Hematopoietic multipotent progenitor cell treated with erythropoietin and hydrocortisone succinate and interleukin-3 and kit ligand, for 15 days (in vitro differentiated cells): ENCODE measurements around the gene SIGLEC11.
"Not testable (repeated sequence)": the region's sequence is repeated elsewhere in the genome, so short reads cannot be mapped to it uniquely, and the experiment has no call there.

Experiments
- DNase-seq: peaks from one replicate; pipeline ENCODE4 v3.0.0-alpha.2; 2015; ENCODE audit warnings: low spot score

Gene SIGLEC11

GRCh38 chr19:49951806-49952478, 9.0 kb downstream of the SIGLEC11 start:
- DNase-seq: no peak

- DNase-seq: no peak
These were observed 9.9 kb downstream of the SIGLEC11 start for GRCh38 chr19:49950956-49951526.

- DNase-seq: no peak
These were observed 10.4 kb downstream of the SIGLEC11 start for GRCh38 chr19:49950590-49950948.

- no peak for DNase-seq
These were observed 11.0 kb downstream of the SIGLEC11 start for GRCh38 chr19:49949742-49950589.

GRCh38 chr19:49946415-49946814, 14.6 kb downstream of the SIGLEC11 start:
- no peak for DNase-seq

GRCh38 chr19:49944567-49944966, 16.4 kb downstream of the SIGLEC11 start:
- DNase-seq: not testable (repeated sequence)

- DNase-seq: no peak
These were observed 20.5 kb downstream of the SIGLEC11 start for GRCh38 chr19:49940482-49940791.

GRCh38 chr19:49939721-49940481, 21.1 kb downstream of the SIGLEC11 start:
- no peak for DNase-seq

GRCh38 chr19:49938662-49939061, 22.3 kb downstream of the SIGLEC11 start:
- DNase-seq: no peak

GRCh38 chr19:49937750-49938381, 23.1 kb downstream of the SIGLEC11 start:
- peak; percentile 79 for DNase-seq

GRCh38 chr19:49936549-49936948, 24.4 kb downstream of the SIGLEC11 start:
- DNase-seq: no peak

- no peak for DNase-seq
These were observed 27.3 kb downstream of the SIGLEC11 start for GRCh38 chr19:49933643-49934042.

- no peak for DNase-seq
These were observed 28.2 kb downstream of the SIGLEC11 start for GRCh38 chr19:49932731-49933131.

- no peak for DNase-seq
These were observed 28.9 kb downstream of the SIGLEC11 start for GRCh38 chr19:49932041-49932451.

- DNase-seq: no peak
These were observed 29.5 kb downstream of the SIGLEC11 start for GRCh38 chr19:49931293-49932040.

- DNase-seq: peak; percentile 38
These were observed 30.4 kb downstream of the SIGLEC11 start for GRCh38 chr19:49930483-49931011.

- peak; percentile 95 for DNase-seq
These were observed 31.1 kb downstream of the SIGLEC11 start for GRCh38 chr19:49929611-49930482.

GRCh38 chr19:49929121-49929610, 31.8 kb downstream of the SIGLEC11 start, which contains the start of the genes ATF5 and NUP62:
TSS of gene ATF5 (plus strand) at chr19:49929205. CDS start at chr19:49930851, 1,646 bp downstream.
TSS of gene NUP62 (minus strand) at chr19:49929504. CDS start at chr19:49909807, 19,697 bp downstream.
- peak; percentile 94 for DNase-seq

GRCh38 chr19:49927526-49928264, 33.3 kb downstream of the SIGLEC11 start:
- DNase-seq: no peak
